HG02798 (cell line): ENCODE results near the gene NOS3.

Experiments
- ATAC-seq: cut with Tn5 transposase; IDR thresholded peaks from one replicate; pipeline ENCODE4 v1.9.1; 2021; ENCODE audit warnings: mild to moderate bottlenecking; ENCODE audit not compliant: unreplicated experiment, poor library complexity

NOS3 gene

DNA sequence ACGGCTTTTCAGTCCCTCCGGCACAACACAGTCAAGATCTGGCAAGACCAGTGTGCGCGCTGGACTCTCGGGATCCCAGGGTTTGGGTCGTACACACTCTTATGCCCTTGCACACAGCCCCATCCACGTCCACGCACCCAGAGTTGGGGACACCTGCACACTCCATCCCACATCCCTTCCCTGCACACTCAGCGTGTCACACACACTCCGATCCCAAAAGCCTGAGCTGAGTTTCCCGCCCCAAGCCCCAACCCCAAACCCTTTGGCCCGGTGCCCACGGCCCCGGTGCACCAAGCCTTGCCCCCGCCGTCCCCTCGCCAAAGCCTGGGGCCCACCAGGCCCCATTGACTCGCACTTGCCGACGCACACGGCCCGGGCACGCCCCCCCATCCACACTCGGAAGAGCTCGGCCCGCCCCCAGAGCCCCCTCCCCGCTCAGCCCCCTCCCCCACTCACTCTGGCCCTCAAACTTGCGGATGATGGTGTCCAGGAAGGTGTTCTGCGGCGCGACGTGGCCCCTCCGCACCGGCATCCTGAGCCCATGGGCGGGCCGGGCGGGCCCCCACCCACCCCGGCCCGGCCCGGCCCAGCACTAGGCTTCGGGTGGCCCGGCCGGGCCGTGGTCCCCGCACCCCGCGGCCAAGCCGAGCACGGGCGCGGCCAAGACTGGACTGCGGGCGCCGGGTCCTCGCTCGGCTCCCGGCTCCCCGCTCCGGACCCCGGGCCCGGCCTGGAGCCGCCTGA, 13.3 kb upstream of the NOS3 start:
- ATAC-seq, result no peak

- ATAC-seq, result no peak
Measured at GRCh38 chr7:150978126-150978789, 12.6 kb upstream of the NOS3 start, which contains the start of gene KCNH2. Gene KCNH2, minus strand, starts transcription at chr7:150978321. Its CDS starts 408 bp downstream, at chr7:150977913.

DNA sequence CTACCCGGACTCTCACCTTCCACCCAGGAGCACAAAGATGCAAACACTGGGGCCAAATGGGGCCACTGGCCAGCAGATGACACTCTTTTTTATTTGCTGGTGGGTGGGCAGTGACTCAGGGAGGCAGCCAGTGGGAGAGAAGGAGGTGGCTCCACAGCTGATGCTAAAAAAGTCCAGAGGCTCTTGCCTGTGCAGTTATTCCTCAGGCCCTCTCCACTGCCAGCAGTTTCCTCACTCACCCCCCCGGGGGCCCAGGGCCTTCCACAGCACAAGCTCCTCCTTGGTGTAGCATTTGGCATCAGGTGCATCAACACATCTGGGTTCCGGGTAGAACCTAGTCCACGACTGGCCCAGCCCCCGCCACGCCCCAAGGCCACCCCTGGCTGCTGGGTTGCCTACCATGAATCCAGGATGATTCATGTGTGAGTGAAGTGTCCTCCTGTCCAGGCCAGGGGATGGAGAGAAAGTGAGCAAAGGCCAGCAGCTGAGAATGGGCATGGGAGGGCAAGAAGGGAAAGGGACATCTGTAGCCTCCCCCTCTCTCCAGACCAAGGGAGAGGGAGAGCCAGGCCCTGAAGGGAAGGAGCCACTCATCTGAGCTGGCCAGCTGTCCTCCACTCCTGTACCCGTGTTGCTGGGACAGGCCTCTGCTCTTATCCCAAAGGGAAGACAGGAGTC, 11.0 kb upstream of the NOS3 start:
- ATAC-seq, result no peak

- ATAC-seq, result no peak
Measured at GRCh38 chr7:150980663-150981062, 10.2 kb upstream of the NOS3 start.

- ATAC-seq, result no peak
Measured at GRCh38 chr7:150981644-150982043, 9.2 kb upstream of the NOS3 start.

DNA sequence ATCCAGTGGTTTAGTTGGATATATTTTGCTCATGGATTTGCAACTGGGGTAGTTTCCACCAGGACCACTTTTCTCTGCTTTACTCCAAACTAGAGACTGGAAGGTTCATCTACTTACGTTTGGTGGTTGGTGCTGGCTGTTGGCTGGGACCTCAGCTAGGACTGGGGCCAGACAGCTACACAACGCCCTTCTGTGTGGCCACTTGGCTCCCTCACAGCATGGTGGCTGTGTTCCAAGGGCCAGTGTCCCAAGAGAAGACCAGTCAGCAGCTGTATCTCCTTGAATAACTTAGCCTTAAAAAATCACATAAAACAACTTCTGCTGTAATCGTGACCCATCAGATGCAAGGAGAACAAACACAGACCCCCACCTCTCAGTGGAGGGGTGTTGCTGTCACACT, 8.5 kb upstream of the NOS3 start:
- no peak for ATAC-seq

- ATAC-seq, result no peak
Measured at GRCh38 chr7:150983893-150984368, 6.9 kb upstream of the NOS3 start.

DNA sequence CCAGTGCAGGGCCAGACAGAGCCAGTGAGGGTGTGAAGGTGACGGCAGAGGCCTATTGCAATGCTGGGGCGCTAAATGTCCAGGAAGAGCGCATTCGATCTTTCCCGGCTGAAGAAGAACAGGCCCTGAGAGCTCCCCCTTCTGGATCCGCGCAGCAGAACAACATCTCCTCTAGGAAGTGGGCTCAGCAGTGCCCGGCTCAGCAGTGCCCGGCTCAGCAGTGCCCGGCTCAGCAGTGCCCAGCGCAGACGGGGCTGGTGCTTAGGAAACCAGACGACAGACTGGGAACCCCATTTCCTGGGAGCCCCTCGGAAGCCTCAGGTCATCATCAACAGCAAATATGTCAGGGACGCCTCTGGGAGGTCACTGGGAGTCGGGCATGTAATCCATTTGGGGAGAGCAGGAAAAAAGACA, 4.7 kb upstream of the NOS3 start:
- ATAC-seq, result peak; percentile 54

GRCh38 chr7:150986556-150986955, 4.3 kb upstream of the NOS3 start:
- ATAC-seq, result no peak

- ATAC-seq, result no peak
Measured at GRCh38 chr7:150988230-150989226, 2.3 kb upstream of the NOS3 start.

GRCh38 chr7:150989456-150989855, 1.4 kb upstream of the NOS3 start:
- ATAC-seq, result no peak

GRCh38 chr7:150992051-150992640, 1.3 kb downstream of the NOS3 start:
- ATAC-seq, result no peak

GRCh38 chr7:150992833-150993302, 2.1 kb downstream of the NOS3 start:
- ATAC-seq, result peak; percentile 74

GRCh38 chr7:150993511-150993910, 2.7 kb downstream of the NOS3 start:
- ATAC-seq, result no peak

- no peak for ATAC-seq
Measured at GRCh38 chr7:150994141-150994837, 3.5 kb downstream of the NOS3 start.

DNA sequence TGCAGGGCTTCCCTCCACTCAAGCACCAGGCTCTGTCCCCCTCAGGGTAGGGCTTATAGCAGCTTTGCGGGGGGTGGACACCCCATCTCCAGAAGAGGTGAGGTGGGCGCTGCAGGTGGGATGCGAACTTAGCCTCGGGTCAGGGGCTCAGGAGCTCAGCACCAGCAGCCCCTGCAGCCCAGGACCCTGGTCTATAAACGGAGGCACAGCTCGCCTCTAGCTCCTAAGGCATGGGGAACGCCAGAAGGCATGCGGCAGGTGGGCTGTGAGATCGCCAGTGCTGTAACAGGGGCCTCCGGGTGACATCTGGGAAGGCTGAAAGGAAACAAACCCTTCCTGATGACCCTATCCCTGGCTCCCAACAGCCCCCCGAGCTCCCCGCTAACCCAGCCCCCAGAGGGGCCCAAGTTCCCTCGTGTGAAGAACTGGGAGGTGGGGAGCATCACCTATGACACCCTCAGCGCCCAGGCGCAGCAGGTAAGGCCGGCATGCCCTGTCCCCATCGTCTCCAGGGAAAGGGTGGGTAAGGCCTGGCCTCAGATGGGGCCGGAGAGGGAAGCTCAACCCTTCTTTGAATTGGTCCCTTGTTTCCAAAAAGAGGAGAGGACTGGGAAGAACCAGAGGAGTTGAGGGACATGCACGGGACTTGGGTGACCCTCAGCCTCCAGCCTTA, 4.2 kb downstream of the NOS3 start:
- no peak for ATAC-seq

- ATAC-seq, result no peak
Measured at GRCh38 chr7:150996376-150997074, 5.7 kb downstream of the NOS3 start.

- no peak for ATAC-seq
Measured at GRCh38 chr7:150997075-150997511, 6.3 kb downstream of the NOS3 start.
